ENCODE measurements around the gene FOXB1.

GRCh38 chr15:59999612-60000112, 4.4 kb upstream of the FOXB1 start:
- no peak for TF ChIP-seq CTCF (IDR thresholded peaks at IDR 0.05)
- TF ChIP-seq POLR2A (IDR thresholded peaks at IDR 0.05), result no peak
